ENCODE data around the gene E4F1. TPM values are rescaled to one million over a fixed set of nuclear protein-coding genes. Genes with fewer than 3 reads are reported as not detected.

Gene E4F1
- total and polyA plus RNA-seq, 2 of the 8 experiments (the other 6 are each of a cell fraction or from before 2014, with no cell fraction given), result 22.2 to 27.0 TPM

- ChIA-PET CTCF (ENCODE audit: partially characterized antibody) (interaction anchor here (0.9 to 2.3 kb wide), 2 partner anchors 9 to 39 kb away, joined by 3 to 6 read pairs; no protein-coding TSS in a partner anchor), POLR2A (ENCODE audit: partially characterized antibody) (interaction anchor here (0.7 to 15.1 kb wide), 12 partner anchors 11 to 324 kb away, joined by 3 to 156 read pairs (median 8); partner anchors contain the start of genes CASKIN1, E4F1, ECI1 and TRAF7)
- Histone ChIP-seq H3K18ac (ENCODE audit: extremely low read depth, low read length) (no peak overlapping the region), H3K56ac (replicated peaks; ENCODE audit: insufficient read length, low read depth, low read length) (no peak overlapping the region), H3K27ac (ENCODE audit: low read depth, low read length) (no peak overlapping the region), H2BK5ac (ENCODE audit: low read depth, low read length) (no peak overlapping the region), H3K4me1 (replicated peaks in 1 of 4; ENCODE audit: control insufficient read depth in 3 of 4, insufficient read depth in 4 of 4, low read length in 3 of 4) (peaks cover 0 to 23% (median 12%) of the 10 kb centered on the region in 4 experiments; a peak in 6 of 7 replicates), H2BK12ac (ENCODE audit: low read depth, low read length) (no peak overlapping the region), H3K14ac (ENCODE audit: insufficient read length) (no peak overlapping the region), H2AK5ac (ENCODE audit: low read depth, low read length) (no peak overlapping the region), H3K27me3 (replicated peaks in 1 of 4; ENCODE audit: control insufficient read depth in 3 of 4, extremely low read depth in 1 of 4, insufficient read depth in 3 of 4, low read length in 3 of 4) (no peaks in the 10 kb centered on the region), H3K4ac (replicated peaks; ENCODE audit: insufficient read length, low read depth, low read length) (no peak overlapping the region), H2BK15ac (ENCODE audit: low read length) (no peak overlapping the region), H2BK120ac (replicated peaks; ENCODE audit: low read depth, low read length) (no peak overlapping the region), H3K4me2 (ENCODE audit: insufficient read depth in 1 of 2, low read depth in 2 of 2, low read length in 2 of 2) (no peak overlapping the region), H3K9ac (replicated peaks in 1 of 4; ENCODE audit: extremely low read depth in 1 of 4, low read depth in 3 of 4, low read length in 3 of 4) (no peak overlapping the region), H4K20me1 (replicated peaks in 1 of 2; ENCODE audit: control insufficient read depth in 1 of 2, insufficient read depth in 2 of 2, low read length in 2 of 2) (peaks cover 8 to 31% of the 10 kb centered on the region in 2 experiments), H3K79me1 (ENCODE audit: low read depth, low read length) (peaks cover 10% of the 10 kb centered on the region), H2AFZ (ENCODE audit: low read length) (no peak overlapping the region), H4K5ac (ENCODE audit: insufficient read length, low read depth, low read length) (no peak overlapping the region), H4K91ac (replicated peaks; ENCODE audit: insufficient read length, low read length) (no peak overlapping the region), H3K4me3 (ENCODE audit: extremely low read depth in 1 of 4, insufficient read depth in 2 of 4, low read depth in 3 of 4, low read length in 4 of 4) (no peak overlapping the region), H3K23ac (ENCODE audit: insufficient read length) (no peak overlapping the region), H3K9me3 (ENCODE audit: insufficient read depth in 2 of 2, low read depth in 1 of 2, low read length in 1 of 2) (no peaks in the 10 kb centered on the region), H3K23me2 (ENCODE audit: low read depth, low read length) (peaks cover 14% of the 10 kb centered on the region; the same call in 1 of the 2 replicates), H3K36me3 (ENCODE audit: control insufficient read depth in 2 of 4, insufficient read depth in 4 of 4, low read length in 3 of 4) (peaks cover 8 to 42% (median 19%) of the 10 kb centered on the region in 4 experiments; a peak in 6 of 8 replicates), H2BK20ac (ENCODE audit: low read length) (no peak overlapping the region), H4K8ac (ENCODE audit: extremely low read depth, insufficient read depth, low read length) (no peak overlapping the region; the same call in 1 of the 2 replicates), H3K79me2 (ENCODE audit: control insufficient read depth in 1 of 2, insufficient read depth in 2 of 2, low read length in 2 of 2) (peaks cover 0 to 14% of the 10 kb centered on the region in 2 experiments; a peak in 2 of 4 replicates)
- TF ChIP-seq POLR2AphosphoS5 (IDR thresholded peaks at IDR 0.05; ENCODE audit: low read depth, low read length), result no peak
- no peak for TF ChIP-seq KDM1A (IDR thresholded peaks at IDR 0.05; ENCODE audit: borderline replicate concordance, low read length)
- no peak for TF ChIP-seq RAD21 (IDR thresholded peaks at IDR 0.05 in 1 of 2, conservative IDR thresholded peaks at IDR 0.05 in 1 of 2; ENCODE audit: low read depth in 2 of 2, low read length in 2 of 2)
- TF ChIP-seq KDM4A (IDR thresholded peaks at IDR 0.05; ENCODE audit: low read depth, low read length, severe bottlenecking), result no peak
- TF ChIP-seq E2F6 (IDR thresholded peaks at IDR 0.05), result no peak
- TF ChIP-seq SIRT6 (IDR thresholded peaks at IDR 0.05; ENCODE audit: low read length), result no peak
- no peak for TF ChIP-seq RNF2 (IDR thresholded peaks at IDR 0.05; ENCODE audit: borderline replicate concordance, low read depth, low read length, missing control alignments, poor library complexity, severe bottlenecking)
- no peak for TF ChIP-seq GTF2F1 (IDR thresholded peaks at IDR 0.05; ENCODE audit: borderline replicate concordance, low read depth, low read length)
- no peak for TF ChIP-seq SIN3A (conservative IDR thresholded peaks at IDR 0.05 in 1 of 2, IDR thresholded peaks at IDR 0.05 in 1 of 2; ENCODE audit: low read depth in 1 of 2, low read length in 2 of 2)
- TF ChIP-seq JUND (IDR thresholded peaks at IDR 0.05; ENCODE audit: low read length), result no peak
- TF ChIP-seq POU5F1 (IDR thresholded peaks at IDR 0.05; ENCODE audit: low read depth, low read length), result no peak
- DNase-seq (ENCODE audit: low read depth in 1 of 2, low spot score in 2 of 2), result no peak
- FAIRE-seq, result no peak
- 98% methylated on average over 20 of the region's 23 CpGs; no CpG with 5 or more reads in 1 of the 2 experiments for WGBS, 2 experiments (ENCODE audit: extremely low coverage in 1 of 2, insufficient coverage in 1 of 2, insufficient read length in 1 of 2, insufficient replicate concordance in 2 of 2, low coverage in 1 of 2, low lambda C conversion rate in 2 of 2, missing lambda C conversion rate in 1 of 2)
Measured at GRCh38 chr16:2208308-2208707, 15.1 kb upstream of the E4F1 start.
